Urinary bladder (tissue), 4 donors: ENCODE measurements around the gene SLC35E3. TPM values are rescaled to one million over a fixed set of nuclear protein-coding genes. Genes with fewer than 3 reads are reported as not detected.

Source experiments
- DNase-seq: peaks from one replicate; pipeline ENCODE4 v3.0.0-alpha.2; 2015; ENCODE audit errors: extremely low spot score
- H3K27ac ChIP-seq: one replicate; pipeline ENCODE4 v1.5.1; 2013; ENCODE audit warnings: low read depth, mild to moderate bottlenecking, moderate library complexity
- H3K36me3 ChIP-seq: one replicate; pipeline ENCODE4 v1.6.1; 2013; ENCODE audit warnings: mild to moderate bottlenecking, moderate library complexity; ENCODE audit not compliant: insufficient read depth
- H3K4me1 ChIP-seq: one replicate; pipeline ENCODE4 v1.6.1; 2013; ENCODE audit warnings: mild to moderate bottlenecking, moderate library complexity; ENCODE audit not compliant: insufficient read depth
- H3K4me3 ChIP-seq: one replicate; pipeline ENCODE4 v1.5.1; 2013; ENCODE audit warnings: low read depth, low read length
- WGBS: extraction: QIAGEN DNeasy Blood & Tissue Kit; methylation state at CpG from one replicate; pipeline ENCODE4 v1.1.7; 2013; 5-methylcytosine and 5-hydroxymethylcytosine counted together
- polyA plus RNA-seq: library from polyadenylated mRNA; stranded (reverse); fragments of 200-250 nt; gene quantifications from one replicate; pipeline ENCODE4 v1.2.3, GENCODE V29; 2013
- total RNA-seq: library from RNA; depleted of rRNA; stranded (reverse); fragments of >200 nt; gene quantifications from one replicate; pipeline ENCODE4 v1.2.3, GENCODE V29; 2014
- donor health status: healthy with polysubstance abuse.
- donor health status: healthy.

SLC35E3 gene
- total and polyA plus RNA-seq, 2 donors, result 4.5 to 9.0 TPM

DNA sequence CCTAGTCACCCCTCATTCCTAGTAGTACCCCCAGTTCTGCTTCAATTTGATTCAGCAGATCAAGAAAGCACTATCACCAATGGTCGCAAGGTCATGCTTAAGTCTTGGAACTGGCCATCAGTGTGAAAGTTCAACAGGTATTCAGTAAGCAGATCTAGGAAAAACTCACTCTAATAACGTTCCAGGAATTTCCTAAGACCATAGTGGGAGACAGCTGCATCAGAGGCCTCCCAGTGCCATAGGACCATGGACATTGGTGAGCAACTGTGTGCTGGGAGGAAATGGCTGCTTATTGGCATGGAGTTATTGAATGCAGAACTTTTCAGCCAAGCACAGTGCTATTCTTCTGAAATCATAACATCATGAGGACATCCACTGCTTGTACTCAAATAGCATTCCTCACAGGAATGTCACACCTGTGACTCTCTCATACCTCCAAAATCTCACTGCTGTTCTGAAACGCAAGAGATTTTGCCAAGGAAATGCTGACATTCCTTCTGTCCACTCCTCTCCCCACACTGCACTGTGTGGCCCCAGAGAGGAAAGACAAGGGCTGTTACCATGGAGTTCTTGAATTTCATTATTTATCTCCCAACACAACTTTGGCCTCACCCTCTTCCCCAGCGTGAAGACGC is 31.1 kb downstream of the SLC35E3 start:
- Histone ChIP-seq H3K27ac (no peak overlapping the region), H3K4me3 (no peak overlapping the region), H3K36me3 (no peaks in the 10 kb centered on the region), H3K4me1 (no peaks in the 10 kb centered on the region)
- WGBS, result 75% methylated on average over 5 of the region's 5 CpGs
- DNase-seq, result no peak

DNA sequence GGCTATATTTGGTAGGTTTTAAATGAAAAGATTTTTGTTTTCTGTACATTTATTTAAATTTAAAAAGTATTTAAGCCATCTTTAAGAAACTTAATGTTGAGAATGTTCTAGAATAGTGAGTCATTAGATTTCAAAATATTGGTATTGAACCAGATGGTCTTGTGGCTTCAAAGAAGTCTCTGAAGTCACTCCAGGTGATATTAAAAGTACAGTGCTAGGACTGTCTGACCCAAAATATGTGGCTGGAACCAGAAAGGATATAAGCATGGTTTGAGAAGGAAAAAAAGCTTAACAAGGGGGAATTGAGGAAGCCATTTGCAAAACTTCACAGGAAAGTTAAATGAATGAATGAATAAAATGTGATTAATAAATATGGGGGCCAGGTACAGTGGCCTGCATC is 33.3 kb downstream of the SLC35E3 start:
- no peaks in the 10 kb centered on the region for H3K36me3 ChIP-seq
- H3K4me1 ChIP-seq, result no peaks in the 10 kb centered on the region
- DNase-seq, result no peak
- H3K27ac ChIP-seq, result no peak overlapping the region
- H3K4me3 ChIP-seq, result no peak overlapping the region

- WGBS, result 82% methylated on average over 6 of the region's 6 CpGs
- H3K36me3 ChIP-seq, result no peaks in the 10 kb centered on the region
- DNase-seq, result no peak
- peaks cover 2% of the 10 kb centered on the region for H3K4me1 ChIP-seq
- H3K4me3 ChIP-seq, result no peak overlapping the region
- no peak overlapping the region for H3K27ac ChIP-seq
Observed at GRCh38 chr12:68780731-68781130, 34.8 kb downstream of the SLC35E3 start.

DNA sequence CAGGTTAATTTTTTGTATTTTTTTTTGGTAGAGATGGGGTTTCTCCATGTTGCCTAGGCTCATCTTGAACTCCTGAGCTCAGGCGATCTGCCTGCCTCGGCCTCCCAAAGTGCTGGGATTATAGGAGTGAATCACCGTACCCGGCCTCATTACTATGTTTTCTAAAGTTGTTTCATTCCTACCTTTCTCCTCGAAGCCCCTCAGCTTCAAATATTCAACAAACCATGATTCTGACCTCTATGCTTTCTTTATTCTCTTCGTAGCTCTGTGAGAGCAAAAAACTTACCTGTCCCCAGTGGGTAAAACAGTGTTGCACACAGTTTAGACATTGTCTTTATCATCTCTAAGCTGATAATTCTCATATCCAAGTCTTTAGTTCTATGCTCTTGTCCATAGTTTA is 35.8 kb downstream of the SLC35E3 start:
- Histone ChIP-seq H3K27ac (no peak overlapping the region), H3K4me3 (no peak overlapping the region), H3K4me1 (peaks cover 2% of the 10 kb centered on the region), H3K36me3 (no peaks in the 10 kb centered on the region)
- 91% methylated on average over 6 of the region's 6 CpGs for WGBS
- no peak for DNase-seq

DNA sequence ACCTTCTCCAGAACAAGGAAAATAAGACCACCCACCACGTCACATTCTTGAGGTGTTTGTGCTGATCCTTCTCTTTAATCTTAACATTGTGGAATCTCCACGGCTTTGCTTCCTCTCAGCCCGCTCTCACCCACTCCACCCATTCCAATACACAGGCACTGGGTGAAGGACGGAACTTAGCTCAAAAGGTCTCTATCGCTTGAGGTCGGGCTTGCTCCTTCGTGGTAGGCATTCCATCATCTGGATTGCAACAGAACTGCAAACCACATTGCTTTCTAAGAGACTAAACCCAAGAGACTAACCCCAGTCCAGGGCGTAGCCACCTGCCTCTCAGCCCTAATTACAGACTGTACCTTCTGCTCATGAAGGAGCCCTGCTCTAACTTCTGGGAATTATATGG is 38.0 kb downstream of the SLC35E3 start:
- no peak for DNase-seq
- no peak overlapping the region for H3K27ac ChIP-seq
- no peaks in the 10 kb centered on the region for H3K36me3 ChIP-seq
- peaks cover 2% of the 10 kb centered on the region for H3K4me1 ChIP-seq
- H3K4me3 ChIP-seq, result no peak overlapping the region
- 87% methylated on average over 8 of the region's 8 CpGs for WGBS

GRCh38 chr12:68785358-68785757 is 39.4 kb downstream of the SLC35E3 start:
- H3K4me3 ChIP-seq, result no peak overlapping the region
- H3K36me3 ChIP-seq, result no peaks in the 10 kb centered on the region
- 68% methylated on average over 2 of the region's 2 CpGs for WGBS
- peaks cover 2% of the 10 kb centered on the region for H3K4me1 ChIP-seq
- DNase-seq, result no peak
- no peak overlapping the region for H3K27ac ChIP-seq

DNA sequence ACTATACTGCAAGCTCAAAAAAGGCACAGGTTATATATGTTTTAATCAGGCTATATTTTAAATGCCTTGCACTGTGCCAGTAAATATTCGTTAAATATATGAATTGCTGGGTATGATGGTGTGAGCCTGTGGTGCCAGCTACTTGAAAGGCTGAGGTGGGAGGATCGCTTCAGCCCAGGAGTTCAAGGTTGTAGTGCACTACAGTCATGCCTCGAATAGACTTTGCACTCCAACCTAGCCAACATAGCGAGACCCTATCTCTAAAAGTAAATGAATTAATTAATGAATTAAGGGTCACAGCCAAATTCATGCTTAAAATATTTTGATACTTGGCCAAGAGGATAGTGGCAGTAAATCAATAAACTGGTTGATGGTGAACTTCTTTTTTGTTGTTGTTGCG is 39.8 kb downstream of the SLC35E3 start:
- Histone ChIP-seq H3K27ac (no peak overlapping the region), H3K36me3 (no peaks in the 10 kb centered on the region), H3K4me1 (peaks cover 2% of the 10 kb centered on the region), H3K4me3 (no peak overlapping the region)
- WGBS, result 96% methylated on average over 5 of the region's 5 CpGs
- DNase-seq, result no peak

- 80% methylated on average over 2 of the region's 2 CpGs for WGBS
- Histone ChIP-seq H3K4me1 (peaks cover 2% of the 10 kb centered on the region), H3K27ac (no peak overlapping the region), H3K4me3 (no peak overlapping the region), H3K36me3 (no peaks in the 10 kb centered on the region)
- no peak for DNase-seq
Observed at GRCh38 chr12:68786929-68787328, 41.0 kb downstream of the SLC35E3 start.

GRCh38 chr12:68788554-68789143 is 42.7 kb downstream of the SLC35E3 start:
- DNase-seq, result no peak
- Histone ChIP-seq H3K36me3 (no peaks in the 10 kb centered on the region), H3K4me3 (no peak overlapping the region), H3K27ac (no peak overlapping the region), H3K4me1 (peaks cover 2% of the 10 kb centered on the region)
- 90% methylated on average over 3 of the region's 3 CpGs for WGBS

DNA sequence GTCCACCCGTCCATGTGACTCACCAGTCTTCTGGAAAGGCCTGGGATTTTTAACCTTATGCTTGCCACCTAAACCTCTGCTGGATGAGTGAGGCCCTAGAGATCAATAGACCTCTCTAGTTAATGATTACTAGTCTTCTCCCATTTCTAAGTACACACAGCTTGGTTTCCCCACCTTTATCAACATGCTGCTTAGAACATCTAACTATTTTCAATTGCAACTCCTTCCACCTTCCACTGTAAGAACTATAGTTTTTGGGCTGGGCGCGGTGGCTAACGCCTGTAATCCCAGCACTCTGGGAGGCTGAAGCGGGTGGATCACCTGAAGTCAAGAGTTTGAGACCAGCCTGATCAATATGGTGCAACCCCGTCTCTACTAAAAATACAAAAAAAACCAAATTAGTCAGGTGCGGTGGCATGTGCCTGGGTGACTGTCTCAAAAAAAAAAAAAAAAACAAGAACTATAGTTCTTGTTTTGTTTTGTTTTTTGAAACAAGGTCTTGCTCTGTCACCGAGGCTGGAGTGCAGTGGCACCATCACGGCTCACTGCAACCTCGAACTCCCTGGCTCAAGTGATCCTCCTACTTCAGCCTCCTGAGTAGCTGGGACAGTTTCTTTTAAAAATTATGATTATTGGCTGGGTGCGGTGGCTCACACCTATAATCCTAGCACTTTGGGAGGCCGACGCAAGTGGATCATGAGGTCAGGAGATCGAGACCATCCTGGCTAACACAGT is 43.3 kb downstream of the SLC35E3 start:
- Histone ChIP-seq H3K4me1 (peaks cover 2% of the 10 kb centered on the region), H3K27ac (no peak overlapping the region), H3K4me3 (no peak overlapping the region), H3K36me3 (no peaks in the 10 kb centered on the region)
- no peak for DNase-seq
- WGBS, result 97% methylated on average over 14 of the region's 14 CpGs

DNA sequence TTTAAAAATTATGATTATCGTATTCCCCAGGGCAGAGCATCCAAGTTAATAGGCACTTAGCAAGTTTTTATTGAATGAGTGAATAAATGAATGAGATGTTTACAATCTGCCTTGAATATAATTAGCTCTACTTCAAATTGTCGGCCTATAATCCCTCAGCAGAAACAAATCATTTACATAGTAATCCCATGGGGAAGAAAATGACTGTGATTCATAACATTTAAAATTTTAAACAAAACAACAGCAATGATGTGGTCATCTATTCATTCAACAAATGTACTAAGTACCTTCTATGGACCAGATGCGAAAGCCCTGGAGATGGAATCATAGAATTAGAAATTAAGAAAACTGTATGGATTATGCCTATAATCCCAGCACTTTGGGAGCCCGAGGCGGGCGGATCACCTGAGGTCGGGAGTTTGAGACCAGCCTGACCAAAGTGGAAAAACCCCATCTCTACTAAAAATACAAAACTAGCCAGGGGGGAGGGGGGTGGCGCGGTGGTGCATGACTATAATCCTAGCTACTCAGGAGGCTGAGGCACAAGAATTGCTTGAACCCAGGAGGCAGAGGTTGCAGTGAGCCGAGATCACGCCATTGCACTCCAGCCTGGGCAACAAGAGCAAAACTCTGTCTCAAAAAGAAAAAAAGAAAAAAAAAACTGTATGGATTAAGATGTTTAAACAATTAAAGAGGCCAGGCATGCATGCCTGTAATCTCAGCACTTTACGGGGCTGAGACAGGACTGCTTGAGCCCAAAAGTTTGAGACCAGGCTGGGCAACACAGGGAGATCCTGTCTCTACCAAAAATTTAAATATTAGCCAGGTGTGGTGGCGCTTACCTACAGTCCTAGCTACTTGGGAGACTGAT is 44.3 kb downstream of the SLC35E3 start:
- Histone ChIP-seq H3K4me1 (peaks cover under 1% of the 10 kb centered on the region), H3K4me3 (no peak overlapping the region), H3K27ac (no peak overlapping the region), H3K36me3 (no peaks in the 10 kb centered on the region)
- 93% methylated on average over 13 of the region's 13 CpGs for WGBS
- no peak for DNase-seq

DNA sequence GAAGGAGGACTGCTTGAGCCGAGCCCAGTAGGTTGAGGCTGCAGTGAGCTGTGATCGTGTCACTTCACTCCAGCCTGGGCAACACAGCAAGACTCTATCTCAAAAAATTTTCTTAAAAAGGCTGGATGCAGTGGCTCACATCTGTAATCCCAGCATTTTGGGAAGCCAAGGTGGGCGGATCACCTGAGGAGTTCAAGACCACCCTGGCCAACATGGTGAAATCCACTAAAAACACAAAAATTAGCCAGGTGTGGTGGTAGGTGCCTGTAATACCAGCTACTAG is 44.9 kb downstream of the SLC35E3 start:
- WGBS, result 63% methylated on average over 3 of the region's 3 CpGs
- no peak for DNase-seq
- Histone ChIP-seq H3K4me3 (no peak overlapping the region), H3K27ac (no peak overlapping the region), H3K36me3 (no peaks in the 10 kb centered on the region), H3K4me1 (no peaks in the 10 kb centered on the region)

DNA sequence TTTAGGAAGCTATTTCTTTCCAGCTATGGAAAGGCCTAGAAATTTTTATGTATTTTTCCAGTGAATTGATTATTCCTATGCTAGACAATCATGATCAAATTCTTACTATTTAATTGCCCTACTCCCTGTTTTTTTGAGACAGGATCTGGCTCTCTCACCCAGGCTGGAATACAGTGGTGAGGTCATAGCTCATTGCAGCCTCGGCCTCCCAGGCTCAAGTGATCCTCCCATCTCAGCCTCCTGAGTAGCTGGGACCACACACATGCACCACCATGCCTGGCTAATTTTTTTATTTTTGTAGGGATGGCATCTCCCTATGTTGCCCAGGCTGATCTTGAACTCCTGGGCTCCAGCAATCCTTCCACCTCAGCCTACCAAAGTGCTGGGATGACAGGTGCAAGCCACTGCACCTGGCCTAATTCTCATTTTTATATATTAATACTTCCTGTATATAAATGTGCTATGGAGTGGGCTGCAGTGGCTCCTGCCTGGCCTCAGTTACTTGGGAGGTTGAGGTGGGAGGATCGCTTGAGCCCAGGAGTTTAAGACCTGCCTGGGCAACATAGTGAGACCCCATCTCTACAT is 46.0 kb downstream of the SLC35E3 start:
- Histone ChIP-seq H3K4me3 (no peak overlapping the region), H3K27ac (no peak overlapping the region), H3K4me1 (no peaks in the 10 kb centered on the region), H3K36me3 (no peaks in the 10 kb centered on the region)
- WGBS, result 98% methylated on average over 2 of the region's 2 CpGs
- no peak for DNase-seq
